Brain pericyte (primary cell): ENCODE measurements around the gene DPH6.
"Not testable (repeated sequence)": the region's sequence is repeated elsewhere in the genome, so short reads cannot be mapped to it uniquely, and the experiment has no call there.

Source experiments
- DNase-seq: peaks from one replicate; pipeline ENCODE4 v3.0.0-alpha.2; 2012; ENCODE audit warnings: low read depth, low spot score

Gene DPH6

DNA sequence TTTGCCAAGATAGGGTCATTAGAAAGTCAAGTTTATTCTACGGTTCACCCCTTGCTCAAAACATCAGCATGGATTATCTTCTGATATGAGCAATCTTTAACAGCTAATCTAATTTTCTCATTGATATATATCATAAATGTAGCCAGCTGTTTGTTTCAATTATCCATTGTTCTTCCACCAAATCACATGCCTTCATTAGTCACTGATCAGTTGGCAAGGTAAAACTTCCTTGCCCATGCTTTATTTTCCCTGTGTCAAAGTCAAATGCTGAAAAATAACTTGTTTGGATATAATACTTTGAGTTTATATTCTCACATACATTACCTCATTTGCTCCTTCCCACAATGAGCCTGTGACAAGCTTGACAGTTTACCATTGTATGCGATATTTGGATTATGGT lies 60.6 kb downstream of the DPH6 start:
- DNase-seq, result no peak

DNA sequence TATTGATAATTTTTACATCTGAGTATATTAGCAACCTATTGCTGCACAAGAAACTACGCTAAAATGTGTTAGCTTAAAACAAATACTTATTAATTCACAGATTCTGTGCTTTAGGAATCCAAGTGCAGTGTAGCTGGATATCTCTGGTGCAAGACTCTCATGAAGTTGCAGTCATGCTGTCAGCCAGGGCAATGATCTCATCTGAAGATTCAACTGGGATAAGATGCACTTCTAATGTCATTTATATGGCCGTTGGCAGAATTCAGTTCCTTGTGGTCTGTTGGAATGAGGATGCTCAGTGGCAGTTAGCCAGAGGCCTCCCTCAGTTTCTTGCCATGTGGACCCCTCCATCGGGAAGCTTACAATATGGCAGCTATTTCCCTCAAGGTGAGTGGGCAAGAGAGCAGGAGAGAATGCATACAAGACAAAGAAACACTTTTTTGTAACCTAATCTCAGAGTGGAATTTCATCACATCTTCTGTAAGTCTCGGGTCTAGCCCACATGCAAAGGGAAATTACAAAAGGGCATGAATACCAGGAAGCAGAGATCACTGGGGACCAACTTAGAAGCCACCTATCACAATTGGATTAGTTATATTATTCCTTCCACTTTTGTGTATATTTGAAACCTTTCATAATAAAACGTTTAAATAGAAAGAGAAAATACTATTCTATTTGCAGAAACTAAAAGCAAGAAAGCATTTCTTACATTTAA lies 61.6 kb downstream of the DPH6 start:
- DNase-seq, result no peak

DNA sequence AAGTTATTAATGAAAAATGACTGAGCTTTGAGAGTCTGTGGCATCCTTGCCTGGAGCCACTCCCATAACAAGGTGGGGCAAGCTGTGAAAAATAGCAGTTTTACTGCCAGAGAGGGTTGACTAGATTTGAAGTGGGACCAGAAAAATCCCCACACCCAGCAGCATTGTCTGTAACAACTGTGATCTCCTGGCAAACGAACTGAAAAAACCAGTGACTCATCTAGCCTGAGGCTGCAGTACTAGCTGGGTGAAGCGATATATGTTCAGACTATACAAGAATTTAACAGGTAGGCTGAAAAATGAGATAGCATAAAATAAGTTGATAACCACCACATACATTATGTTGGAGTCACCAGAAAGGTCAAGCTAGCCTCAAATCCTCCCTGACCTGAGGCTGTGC lies 64.0 kb downstream of the DPH6 start:
- no peak for DNase-seq

DNA sequence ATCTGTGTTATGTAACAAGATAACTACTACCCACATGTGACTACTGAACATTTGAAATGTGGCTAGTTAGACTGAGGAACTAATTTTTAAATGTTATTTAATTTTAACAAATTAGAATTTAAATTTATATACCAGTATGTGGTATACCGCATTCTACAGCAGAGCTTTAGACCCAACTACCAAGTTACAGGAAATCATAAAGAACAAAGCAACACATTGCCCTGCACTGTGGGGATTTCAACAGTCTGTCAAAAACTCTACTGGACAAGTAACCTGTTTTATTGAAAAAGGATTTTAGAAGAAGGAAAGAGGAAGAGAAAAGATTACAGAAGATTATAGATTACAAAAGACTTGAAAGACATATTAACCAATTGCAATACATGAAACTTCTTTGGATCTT lies 64.9 kb downstream of the DPH6 start:
- DNase-seq, result no peak

DNA sequence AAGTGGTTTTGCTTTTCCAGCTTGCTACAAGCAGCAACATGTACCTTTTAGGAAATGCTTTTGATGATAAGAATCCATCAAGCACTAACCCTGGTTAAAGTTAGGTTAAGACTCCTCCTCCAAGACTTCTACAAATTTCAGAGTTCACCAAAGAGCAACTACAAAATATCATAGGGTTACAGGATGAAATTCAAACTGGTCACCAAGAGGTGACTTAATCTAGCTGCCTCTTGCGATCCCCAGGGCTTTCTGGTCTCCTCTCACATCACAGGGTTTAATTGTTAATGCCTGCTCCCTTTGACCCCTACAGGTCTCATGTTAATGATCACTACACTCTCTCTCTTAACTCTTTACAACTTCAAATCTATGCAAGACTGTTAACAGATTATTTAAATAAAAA lies 66.5 kb downstream of the DPH6 start:
- DNase-seq, result no peak

DNA sequence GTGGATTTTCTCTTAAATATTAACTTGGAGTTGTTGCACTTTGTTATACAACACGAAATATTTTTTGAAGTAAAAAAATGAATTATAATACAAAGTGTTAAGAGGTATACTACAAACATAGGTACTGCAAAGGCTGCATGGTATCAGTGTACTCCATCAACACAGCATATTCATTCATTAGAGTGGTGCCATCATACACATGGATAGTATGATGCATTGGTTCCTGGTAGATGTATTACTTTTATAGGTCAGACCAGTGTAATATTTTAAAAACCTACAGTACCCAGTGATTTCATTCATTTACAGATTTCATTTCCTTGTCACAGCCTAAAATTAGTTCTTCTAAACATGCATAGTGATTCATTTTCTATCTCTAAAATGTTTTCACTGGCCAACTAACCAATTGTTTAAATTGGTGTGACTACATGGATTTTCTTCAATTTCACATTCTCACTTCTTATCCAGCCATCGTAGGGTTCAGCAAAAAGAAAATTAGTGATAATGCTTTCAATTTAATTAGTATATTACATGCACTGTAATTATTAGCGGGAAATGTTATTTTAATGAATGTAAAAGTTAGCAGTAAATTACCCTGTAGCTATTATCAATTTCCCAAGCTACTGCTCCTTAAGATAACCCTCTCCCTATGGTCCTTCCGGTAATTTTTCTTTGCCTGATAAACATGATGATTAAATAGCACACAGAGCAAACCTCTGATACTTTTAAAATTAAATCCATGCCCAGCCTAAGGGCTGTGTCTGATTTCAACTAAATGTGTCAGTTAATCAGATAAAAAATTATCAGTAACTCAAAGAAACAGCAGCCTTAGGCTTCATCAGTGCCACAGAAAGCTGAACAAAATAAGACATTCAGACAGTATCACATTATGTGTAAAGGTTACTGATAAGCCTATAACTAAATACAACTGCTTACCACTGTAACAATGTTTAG lies 68.4 kb downstream of the DPH6 start:
- no peak for DNase-seq

DNA sequence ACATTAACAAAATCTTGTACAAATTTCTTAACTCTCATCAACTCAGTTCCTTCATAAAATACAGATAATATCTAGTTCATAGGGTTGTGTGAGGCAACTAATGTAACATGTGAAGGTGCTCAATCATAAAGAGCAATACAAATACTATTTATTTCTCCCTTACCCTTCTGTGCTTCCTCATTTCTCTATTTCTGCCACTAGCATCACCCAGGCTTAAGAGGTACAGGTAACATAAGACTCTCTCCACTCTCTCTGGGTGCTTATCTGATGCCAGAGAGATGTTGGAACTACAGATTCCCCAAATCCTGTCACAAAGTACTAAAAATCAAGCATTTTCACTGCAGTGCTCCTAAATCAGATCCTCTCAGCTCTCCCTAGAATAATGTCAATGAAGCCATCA lies 74.9 kb downstream of the DPH6 start:
- no peak for DNase-seq

DNA sequence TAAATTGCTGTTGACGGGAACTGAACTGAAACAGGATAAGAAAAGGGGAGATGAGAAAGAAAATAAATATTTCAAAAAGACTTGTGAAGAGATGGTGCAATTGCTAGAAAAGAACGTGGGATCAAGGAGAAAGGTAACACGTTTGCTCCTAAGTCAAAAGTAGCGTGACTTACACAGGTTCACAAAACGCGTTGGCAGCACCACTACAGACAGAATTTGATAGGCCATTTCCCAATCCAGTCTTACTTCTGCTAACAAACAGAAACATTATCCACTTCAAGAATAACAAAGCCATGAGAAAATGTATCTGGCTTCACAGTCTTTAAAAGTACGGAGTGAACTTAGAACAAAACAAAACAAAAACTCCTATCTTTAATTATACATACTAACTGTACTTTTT lies 75.5 kb downstream of the DPH6 start:
- DNase-seq, result no peak

DNA sequence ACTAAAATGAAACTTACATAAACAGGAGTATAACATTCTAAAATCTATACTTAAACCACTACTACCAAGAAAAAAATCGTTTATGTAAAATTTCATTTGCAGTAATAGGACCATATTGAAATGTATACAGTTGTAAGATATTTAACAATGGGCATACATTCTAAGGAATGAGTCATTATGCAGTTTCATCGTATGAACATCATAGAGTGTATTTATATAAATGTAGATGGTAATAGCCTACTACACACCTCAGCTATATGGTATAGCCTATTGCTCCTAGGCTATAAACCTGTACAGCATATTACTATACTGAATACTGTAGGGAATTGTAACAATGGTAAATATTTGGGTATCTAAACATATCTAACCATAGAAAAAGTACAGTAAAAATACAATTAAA lies 79.5 kb downstream of the DPH6 start:
- no peak for DNase-seq

DNA sequence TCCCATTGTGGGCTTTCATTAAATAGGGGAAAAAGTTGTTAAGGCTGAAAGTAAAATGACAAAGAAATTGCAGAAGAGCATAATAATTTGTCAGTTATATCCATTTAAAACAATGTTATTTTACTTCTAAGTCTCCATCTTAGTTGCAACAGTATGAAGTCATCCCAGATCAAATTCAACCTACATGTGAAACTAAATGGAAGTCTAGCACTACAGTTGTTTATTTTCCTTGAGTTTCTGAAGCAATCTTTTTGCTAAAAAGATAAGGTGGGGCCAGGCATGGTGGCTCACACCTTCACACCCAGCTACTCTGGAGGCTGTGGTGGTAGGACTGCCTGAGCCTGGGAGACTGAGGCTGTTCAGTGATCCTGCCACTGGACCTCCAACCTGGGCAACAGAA lies 80.2 kb downstream of the DPH6 start:
- no peak for DNase-seq

DNA sequence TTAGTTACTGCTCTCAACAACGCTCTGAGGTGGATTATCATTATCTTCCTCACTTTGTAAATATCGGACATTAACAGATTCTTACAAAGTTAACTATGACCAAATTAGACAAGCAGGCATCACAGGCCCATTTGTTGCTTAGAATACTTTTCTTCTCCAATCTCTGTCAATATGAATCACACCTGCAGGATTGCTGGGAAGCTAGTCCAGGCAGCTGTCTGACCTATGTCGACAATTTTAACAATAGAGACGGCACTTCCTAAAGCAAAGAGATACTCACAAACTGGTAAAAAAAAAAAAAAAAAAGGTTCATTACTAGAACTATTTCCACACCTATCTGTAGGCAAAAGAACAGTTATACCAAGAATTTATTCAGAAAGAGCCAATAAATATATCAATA lies 85.3 kb downstream of the DPH6 start:
- no peak for DNase-seq

DNA sequence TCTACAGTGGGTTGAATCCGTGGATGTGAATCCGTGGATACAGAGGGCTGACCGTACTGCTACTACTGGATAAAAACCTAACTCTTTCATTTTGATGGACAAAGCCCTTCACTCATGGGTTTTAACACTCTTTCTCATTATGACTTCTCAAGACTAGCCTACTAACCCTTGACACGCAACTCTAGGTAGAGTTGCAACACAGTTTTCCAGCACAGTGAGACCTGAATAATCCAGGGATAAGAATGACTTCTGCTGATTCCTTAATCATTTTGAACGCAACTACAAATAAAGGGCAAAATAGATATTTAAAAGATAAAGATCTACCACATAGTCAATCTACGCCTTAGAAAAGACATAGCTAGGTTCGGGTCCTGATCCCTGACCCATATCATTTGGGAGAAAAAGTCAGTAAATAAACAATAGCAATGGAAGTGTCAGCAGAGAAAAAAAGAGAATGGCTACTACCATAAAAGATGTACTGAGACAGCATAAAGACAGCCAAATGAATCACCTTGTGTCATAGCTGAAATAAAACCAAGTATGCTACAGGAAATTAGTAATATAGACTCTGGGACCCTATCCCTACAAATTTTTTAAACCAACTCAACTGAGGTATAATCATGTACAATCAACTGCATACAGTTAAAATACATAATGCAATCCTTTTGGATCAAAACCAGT lies 87.6 kb downstream of the DPH6 start:
- DNase-seq, result no peak

DNA sequence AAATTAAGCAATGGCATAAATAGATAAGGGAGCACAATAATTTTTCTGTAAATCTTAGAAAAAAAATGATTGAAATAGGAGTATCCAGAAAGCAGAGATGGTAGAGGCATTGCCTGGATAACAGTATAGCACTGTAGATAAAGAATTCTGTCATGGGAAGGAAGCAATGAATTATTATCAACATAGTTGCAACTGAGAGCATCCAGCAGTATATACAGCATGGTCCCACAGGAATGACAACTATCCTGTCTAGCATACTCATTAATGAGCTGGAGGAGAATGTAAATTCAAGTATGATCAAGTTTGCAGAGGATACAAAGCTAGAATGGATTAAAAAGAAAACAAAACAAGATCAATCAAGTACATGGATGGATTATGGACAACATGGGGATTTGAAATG lies 90.8 kb downstream of the DPH6 start:
- DNase-seq, result no peak

DNA sequence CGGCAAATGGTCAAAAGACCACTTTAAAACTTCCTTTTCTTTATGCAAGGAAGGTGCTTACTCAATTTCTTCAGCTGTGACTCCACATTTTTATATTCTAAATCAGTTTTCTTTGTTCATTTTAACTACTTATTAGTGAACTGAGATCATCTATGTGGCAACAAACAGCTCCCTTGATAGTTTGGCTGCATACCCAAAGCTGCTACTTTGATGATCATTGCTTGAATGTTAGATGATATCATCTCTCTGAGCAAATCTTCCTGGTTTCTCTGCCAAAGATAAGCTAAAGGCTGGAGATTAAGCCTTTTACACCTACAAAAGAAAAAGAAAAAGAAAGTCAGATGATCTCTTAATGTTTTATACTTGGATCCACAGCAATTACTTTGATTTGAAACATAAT lies 95.5 kb downstream of the DPH6 start:
- DNase-seq, result no peak

DNA sequence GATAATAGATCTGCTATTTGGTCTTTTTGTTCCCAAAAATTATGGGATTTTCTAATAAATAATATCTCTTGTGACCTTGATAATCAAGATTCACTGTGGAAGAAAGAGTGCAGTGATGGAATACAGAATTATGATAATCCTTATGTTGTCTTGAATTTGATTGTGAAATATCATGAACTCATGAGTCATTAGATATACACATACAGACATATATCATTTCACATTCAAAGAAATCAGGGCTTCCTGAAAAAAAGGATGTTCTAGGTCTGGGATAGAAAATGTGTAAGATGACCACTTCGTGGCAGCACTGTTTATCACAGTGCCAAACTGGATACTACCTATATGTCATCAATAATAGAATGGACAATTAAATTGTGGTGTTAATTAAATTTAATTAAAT lies 97.7 kb downstream of the DPH6 start:
- DNase-seq, result no peak

DNA sequence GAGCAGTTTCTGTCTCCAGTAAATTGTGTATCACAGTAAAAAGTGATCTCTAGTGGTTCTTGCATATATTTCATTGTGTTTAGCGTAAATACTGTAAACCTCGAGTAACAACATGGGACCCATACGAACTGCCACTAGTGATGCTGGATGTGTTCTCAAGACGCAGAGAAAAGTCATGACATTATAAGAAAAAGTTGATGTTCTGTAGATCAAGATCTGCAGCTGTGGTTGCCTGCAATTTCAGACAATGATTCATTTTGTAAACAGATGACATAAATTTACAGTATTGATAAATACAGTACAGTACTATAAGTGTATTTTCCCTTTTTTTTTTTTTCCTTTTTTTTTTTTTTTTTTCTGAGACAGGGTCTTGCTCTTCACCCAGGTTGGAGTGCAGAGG lies 100.1 kb downstream of the DPH6 start:
- no peak for DNase-seq

DNA sequence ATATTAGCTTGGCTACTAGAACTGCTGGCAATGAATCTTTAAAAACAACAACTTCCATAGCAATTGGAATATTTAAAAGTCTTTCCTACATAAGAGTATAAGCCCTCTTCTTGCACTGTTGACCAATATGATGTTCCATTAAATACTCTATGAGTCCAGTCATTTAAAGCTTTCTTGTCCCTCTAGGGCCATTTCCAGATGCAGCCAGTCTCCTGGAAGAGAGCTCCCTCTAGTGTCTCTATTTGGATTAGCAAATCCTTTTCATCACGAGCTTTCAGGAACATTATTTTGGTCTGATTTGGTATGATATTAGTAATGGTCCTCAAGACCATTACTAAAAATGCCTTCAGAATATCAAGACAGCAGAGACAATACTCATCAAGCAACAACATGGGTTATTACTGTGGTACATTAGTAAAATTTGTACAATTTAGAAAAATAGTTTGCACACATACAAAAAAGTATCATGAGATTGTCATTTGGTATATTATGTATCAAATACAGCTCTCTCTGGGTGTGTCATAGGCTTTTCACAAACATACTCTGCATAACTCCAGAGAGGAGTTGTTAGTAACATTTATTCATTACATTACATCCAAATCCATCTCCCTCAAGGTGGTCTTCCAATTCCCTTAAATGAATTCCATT lies 101.3 kb downstream of the DPH6 start:
- DNase-seq, result no peak

DNA sequence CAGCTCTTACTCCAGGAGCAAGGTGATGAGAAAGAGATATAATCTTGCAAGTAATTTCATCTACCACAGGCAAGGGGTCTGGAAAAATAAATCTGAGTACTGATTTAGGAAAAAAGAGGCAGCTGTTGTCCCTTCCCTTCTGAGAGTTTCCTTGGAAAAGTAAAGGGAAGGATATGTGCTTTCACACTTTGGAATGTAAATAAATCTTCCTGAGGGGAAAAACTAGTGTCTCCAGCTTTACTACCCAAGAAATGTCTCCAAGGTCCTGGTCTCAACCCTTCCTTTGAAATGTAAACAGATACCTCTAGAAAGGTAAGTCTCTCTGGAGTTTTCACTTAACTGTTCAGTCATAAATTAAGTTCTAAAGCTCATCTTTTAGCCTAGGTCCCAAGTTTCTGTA lies 102.6 kb downstream of the DPH6 start:
- no peak for DNase-seq

DNA sequence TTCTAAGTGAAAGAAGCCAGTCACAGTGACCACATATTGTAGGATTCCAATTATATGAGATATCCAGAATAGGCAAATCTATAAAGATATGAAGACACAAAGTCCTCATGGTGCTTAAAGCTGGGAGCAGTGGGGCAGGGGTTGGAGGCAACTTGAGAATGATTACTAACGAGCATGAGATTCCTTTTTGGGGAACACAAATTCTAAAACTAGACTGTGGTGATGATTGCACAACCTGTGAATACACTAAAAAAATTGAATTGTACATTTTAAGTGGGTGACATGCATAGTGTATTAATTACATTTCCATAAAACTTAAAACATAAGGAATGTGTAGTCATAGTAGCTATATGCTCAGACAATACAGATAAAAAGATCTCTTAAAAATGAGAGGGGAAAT lies 103.2 kb downstream of the DPH6 start:
- no peak for DNase-seq

DNA sequence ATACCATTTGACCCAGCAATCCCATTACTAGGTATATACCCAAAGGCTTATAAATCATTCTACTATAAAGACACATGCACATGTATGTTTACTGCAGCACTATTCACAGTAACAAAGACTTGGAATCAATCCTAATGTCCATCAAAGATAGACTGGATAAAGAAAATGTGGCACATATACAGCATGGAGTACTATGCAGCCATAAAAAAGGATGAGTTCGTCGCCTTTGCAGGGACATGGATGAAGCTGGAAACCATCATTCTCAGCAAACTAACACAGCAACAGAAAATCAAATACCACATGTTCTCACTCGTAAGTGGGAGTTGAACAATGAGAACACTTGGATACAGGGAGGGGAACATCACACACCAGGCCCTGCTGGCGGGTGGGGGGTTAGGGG lies 104.7 kb downstream of the DPH6 start:
- DNase-seq, result not testable (repeated sequence)

DNA sequence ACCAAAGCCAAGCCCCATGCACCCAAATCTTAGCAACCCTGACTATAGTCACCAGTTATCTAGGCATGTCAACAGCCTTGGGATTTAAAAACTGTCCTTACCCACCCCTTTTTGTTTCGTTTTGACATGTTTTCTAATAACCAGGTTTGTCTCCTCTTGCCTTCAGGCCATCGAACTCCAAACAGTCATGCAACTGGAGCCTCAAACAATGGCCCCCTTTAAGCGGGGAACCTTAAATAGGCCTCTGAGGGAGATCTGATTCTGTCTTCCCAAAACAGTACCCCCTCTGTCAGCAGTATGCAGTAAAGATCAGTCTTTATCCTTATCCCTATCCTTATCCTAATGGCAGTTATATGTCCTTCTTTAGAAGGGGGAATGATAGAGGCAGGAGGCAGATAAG lies 105.7 kb downstream of the DPH6 start:
- DNase-seq, result no peak

DNA sequence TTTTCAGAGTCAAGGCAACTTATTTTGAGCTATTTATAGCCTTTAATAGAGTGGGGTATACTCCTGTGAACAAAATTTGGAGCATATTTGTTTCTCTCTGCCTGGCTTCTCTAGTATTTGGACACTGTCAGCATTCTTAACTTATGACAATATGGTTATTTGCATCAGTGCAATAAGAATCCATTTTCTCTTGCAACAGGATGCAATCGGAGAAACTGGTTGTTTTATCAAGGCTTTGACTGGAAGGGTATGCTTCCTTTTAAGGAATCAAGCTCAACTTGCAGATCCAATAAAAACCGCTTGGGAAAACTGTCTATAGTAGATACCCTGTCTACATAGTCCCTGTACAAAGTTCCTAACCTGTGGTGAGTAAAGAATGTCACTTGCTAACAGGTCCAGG lies 106.7 kb downstream of the DPH6 start:
- DNase-seq, result no peak
